Measurements from ENCODE around the gene THEMIS.

- no peak for TF ChIP-seq EZH2 (IDR thresholded peaks at IDR 0.05)
- TF ChIP-seq POLR2AphosphoS5 (IDR thresholded peaks at IDR 0.05; ENCODE audit: borderline replicate concordance, low read depth, low read length): no peak
These were observed 134.9 kb downstream of the THEMIS start for GRCh38 chr6:127765949-127766348.
